Measurements from ENCODE around the gene DNAH3. TPM values are rescaled to one million over a fixed set of nuclear protein-coding genes. Genes with fewer than 3 reads are reported as not detected.

DNAH3 gene
- total RNA-seq, 6 experiments from 2014 or later: not detected

- H3K27ac ChIP-seq: no peak overlapping the region
- H3K4me1 ChIP-seq: no peaks in the 10 kb centered on the region
- intact Hi-C loops (cut with DNase I): loop anchor here in 1 of 2 donors (5.0 kb wide), 1 partner anchor 91 kb away; the partner anchor contains the start of gene CRYM
- TF ChIP-seq CTCF (IDR thresholded peaks at IDR 0.05): no peak
- TF ChIP-seq POLR2A (IDR thresholded peaks at IDR 0.05): no peak
- no peaks in the 10 kb centered on the region for H3K27me3 ChIP-seq
- ATAC-seq: no peak
- DNase-seq: no peak
- no peaks in the 10 kb centered on the region for H3K9me3 ChIP-seq
- H3K36me3 ChIP-seq: no peaks in the 10 kb centered on the region
- WGBS (ENCODE audit: insufficient coverage, low coverage, low lambda C conversion rate, missing lambda C conversion rate): 41% methylated on average over 3 of the region's 4 CpGs
- H3K4me3 ChIP-seq: no peak overlapping the region
Observed at GRCh38 chr16:21186326-21186691, 35.7 kb upstream of the DNAH3 start.

- Histone ChIP-seq H3K27ac (no peak overlapping the region), H3K27me3 (no peaks in the 10 kb centered on the region), H3K36me3 (no peaks in the 10 kb centered on the region), H3K4me1 (no peaks in the 10 kb centered on the region), H3K4me3 (no peak overlapping the region), H3K9me3 (no peaks in the 10 kb centered on the region)
- TF ChIP-seq POLR2A (IDR thresholded peaks at IDR 0.05) (no peak), CTCF (IDR thresholded peaks at IDR 0.05) (no peak)
- DNase-seq (no peak), ATAC-seq (no peak)
- WGBS (ENCODE audit: insufficient coverage, low coverage, low lambda C conversion rate, missing lambda C conversion rate): 78% methylated on average over 12 of the region's 12 CpGs
- intact Hi-C loops (cut with DNase I): loop anchor here in 1 of 2 donors (5.0 kb wide), 1 partner anchor 92 kb away; the partner anchor contains the start of gene CRYM
Observed at GRCh38 chr16:21185659-21186325, 35.1 kb upstream of the DNAH3 start.

GRCh38 chr16:21184834-21185233, 34.2 kb upstream of the DNAH3 start:
- Histone ChIP-seq H3K9me3 (no peaks in the 10 kb centered on the region), H3K27ac (no peak overlapping the region), H3K4me1 (no peaks in the 10 kb centered on the region), H3K36me3 (no peaks in the 10 kb centered on the region), H3K4me3 (no peak overlapping the region), H3K27me3 (no peaks in the 10 kb centered on the region)
- ATAC-seq (no peak), DNase-seq (no peak)
- WGBS (ENCODE audit: insufficient coverage, low coverage, low lambda C conversion rate, missing lambda C conversion rate): 67% methylated on average over 1 of the region's 3 CpGs
- TF ChIP-seq CTCF (IDR thresholded peaks at IDR 0.05): no peak
- no peak for TF ChIP-seq POLR2A (IDR thresholded peaks at IDR 0.05)
- intact Hi-C loops (cut with DNase I): loop anchor here in 1 of 2 donors (5.0 kb wide), 1 partner anchor 92 kb away; the partner anchor contains the start of gene CRYM

- TF ChIP-seq POLR2A (IDR thresholded peaks at IDR 0.05) (no peak), CTCF (IDR thresholded peaks at IDR 0.05) (no peak)
- ATAC-seq: no peak
- H3K4me3 ChIP-seq: no peak overlapping the region
- no peak overlapping the region for H3K27ac ChIP-seq
- H3K4me1 ChIP-seq: no peaks in the 10 kb centered on the region
- no peaks in the 10 kb centered on the region for H3K27me3 ChIP-seq
- 69% methylated on average over 3 of the region's 3 CpGs for WGBS (ENCODE audit: insufficient coverage, low coverage, low lambda C conversion rate, missing lambda C conversion rate)
- intact Hi-C loops (cut with DNase I): no loop called here
- DNase-seq: no peak
- no peaks in the 10 kb centered on the region for H3K36me3 ChIP-seq
- no peaks in the 10 kb centered on the region for H3K9me3 ChIP-seq
Observed at GRCh38 chr16:21183995-21184394, 33.3 kb upstream of the DNAH3 start.
